SU-DHL-6 (cell line): ENCODE data around the gene HIVEP1.
"Not testable (repeated sequence)": the region's sequence is repeated elsewhere in the genome, so short reads cannot be mapped to it uniquely, and the experiment has no call there.

Source experiments
- H2AFZ ChIP-seq: fragments of 200-600 bp; sonication (generic); 2 replicates; pipeline ENCODE4 v1.6.1; 2014; ENCODE audit warnings: low read depth, mild to moderate bottlenecking, moderate library complexity, mixed read lengths, antibody characterized with exemption, low read length; ENCODE audit not compliant: severe bottlenecking
- H3F3A ChIP-seq: fragments of 200-600 bp; shearing (Covaris generic); 2 replicates; pipeline ENCODE4 v1.6.0; 2016; ENCODE audit warnings: antibody characterized with exemption, mild to moderate bottlenecking; ENCODE audit not compliant: insufficient read depth
- H3K27ac ChIP-seq: fragments of 200-600 bp; sonication (generic); 2 replicates; pipeline ENCODE4 v1.5.1; 2016; ENCODE audit warnings: low read depth, mild to moderate bottlenecking, low read length, moderate library complexity, mixed read lengths
- H3K27me3 ChIP-seq: fragments of 200-600 bp; sonication (generic), shearing (Covaris generic); 2 replicates; pipeline ENCODE4 v1.6.0; 2014; ENCODE audit warnings: mild to moderate bottlenecking, low read length
- H3K36me3 ChIP-seq: fragments of 200-600 bp; sonication (generic); 2 replicates; pipeline ENCODE4 v1.6.1; 2014; ENCODE audit warnings: mild to moderate bottlenecking, low read length, mixed read lengths
- H3K4me2 ChIP-seq: fragments of 300-600, 200-600 bp; shearing (Covaris generic), sonication (generic); 2 replicates; pipeline ENCODE4 v1.6.0; 2014; ENCODE audit warnings: low read length, low read depth, mild to moderate bottlenecking; ENCODE audit not compliant: poor library complexity, severe bottlenecking
- H3K4me3 ChIP-seq: fragments of 200-600 bp; sonication (generic); 2 replicates; pipeline ENCODE4 v1.5.1; 2014; ENCODE audit warnings: antibody characterized with exemption, low read length, mild to moderate bottlenecking, mixed read lengths; ENCODE audit not compliant: insufficient read depth, poor library complexity, severe bottlenecking
- H3K79me2 ChIP-seq: fragments of 200-600 bp; sonication (generic); 2 replicates; pipeline ENCODE4 v1.6.1; 2014; ENCODE audit warnings: mild to moderate bottlenecking, low read length, moderate library complexity; ENCODE audit not compliant: insufficient read depth
- H3K9ac ChIP-seq: fragments of 200-600 bp; sonication (generic); 2 replicates; pipeline ENCODE4 v1.7.0; 2014; ENCODE audit warnings: mild to moderate bottlenecking, low read length
- H3K9me2 ChIP-seq: fragments of 200-600 bp; sonication (generic); replicated peaks from 2 replicates; pipeline ENCODE4 v1.6.1; 2014; ENCODE audit warnings: low read length; ENCODE audit not compliant: insufficient read depth
- H3K9me3 ChIP-seq: fragments of 200-600 bp; sonication (generic); 2 replicates; pipeline ENCODE4 v1.6.1; 2014; ENCODE audit warnings: low read length, mixed read lengths; ENCODE audit not compliant: insufficient read depth
- H4K20me1 ChIP-seq: fragments of 200-600 bp; sonication (generic); 2 replicates; pipeline ENCODE4 v1.6.1; 2014; ENCODE audit warnings: low read depth, mild to moderate bottlenecking, antibody characterized with exemption, low read length, moderate library complexity, mixed read lengths
- CTCF ChIP-seq: fragments of 200-600 bp; sonication (generic); IDR thresholded peaks from one replicate; pipeline ENCODE4 v1.5.1; 2017; ENCODE audit warnings: antibody characterized with exemption, mild to moderate bottlenecking, low read length, moderate library complexity; ENCODE audit not compliant: insufficient read depth, poor library complexity, severe bottlenecking
- EZH2phosphoT487 ChIP-seq: fragments of 200-600 bp; sonication (generic), shearing (Covaris generic); conservative IDR thresholded peaks from 2 replicates; pipeline ENCODE4 v1.6.1; 2018; ENCODE audit warnings: mild to moderate bottlenecking, antibody characterized with exemption, low read length, moderate library complexity, mixed read lengths

The HIVEP1 gene

GRCh38 chr6:12175626-12176025, 163.5 kb downstream of the HIVEP1 start:
- H2AFZ ChIP-seq, result no peak overlapping the region
- no peaks in the 10 kb centered on the region for H3F3A ChIP-seq
- no peak overlapping the region for H3K9ac ChIP-seq
- H3K27me3 ChIP-seq, result no peaks in the 10 kb centered on the region
- no peaks in the 10 kb centered on the region for H3K79me2 ChIP-seq
- no peaks in the 10 kb centered on the region for H4K20me1 ChIP-seq
- H3K9me3 ChIP-seq, result no peaks in the 10 kb centered on the region
- TF ChIP-seq EZH2phosphoT487, result no peak
- TF ChIP-seq CTCF, result no peak
- H3K9me2 ChIP-seq, result no peaks in the 10 kb centered on the region
- H3K4me2 ChIP-seq, result no peak overlapping the region
- no peak overlapping the region for H3K27ac ChIP-seq
- no peaks in the 10 kb centered on the region for H3K36me3 ChIP-seq
- H3K4me3 ChIP-seq, result no peak overlapping the region

GRCh38 chr6:12176782-12177181, 164.7 kb downstream of the HIVEP1 start:
- H3K9ac ChIP-seq, H3F3A ChIP-seq, H2AFZ ChIP-seq, H3K4me2 ChIP-seq, H3K79me2 ChIP-seq, H3K4me3 ChIP-seq, H3K36me3 ChIP-seq, H3K27ac ChIP-seq, H3K27me3 ChIP-seq, H4K20me1 ChIP-seq, H3K9me3 ChIP-seq, H3K9me2 ChIP-seq: not testable (repeated sequence)

GRCh38 chr6:12178521-12178920, 166.4 kb downstream of the HIVEP1 start:
- H3K36me3 ChIP-seq, result no peaks in the 10 kb centered on the region
- no peaks in the 10 kb centered on the region for H3K27me3 ChIP-seq

GRCh38 chr6:12181481-12181880, 169.4 kb downstream of the HIVEP1 start:
- Histone ChIP-seq H3K27ac (no peak overlapping the region), H3K4me2 (no peak overlapping the region), H3K36me3 (no peaks in the 10 kb centered on the region), H3K9me2 (no peaks in the 10 kb centered on the region), H2AFZ (no peak overlapping the region), H3K79me2 (no peaks in the 10 kb centered on the region), H3F3A (no peaks in the 10 kb centered on the region), H3K9me3 (no peaks in the 10 kb centered on the region), H4K20me1 (no peaks in the 10 kb centered on the region), H3K27me3 (no peaks in the 10 kb centered on the region), H3K4me3 (no peak overlapping the region), H3K9ac (no peak overlapping the region)
- TF ChIP-seq EZH2phosphoT487 (no peak), CTCF (no peak)

More at GRCh38 chr6:12178521-12178920, 166.4 kb downstream of the HIVEP1 start:
- H3K4me3 ChIP-seq, result no peak overlapping the region
- no peaks in the 10 kb centered on the region for H3K9me3 ChIP-seq
- H3K4me2 ChIP-seq, result no peak overlapping the region
- H3K79me2 ChIP-seq, result no peaks in the 10 kb centered on the region
- H3K9ac ChIP-seq, result no peak overlapping the region
- H4K20me1 ChIP-seq, result no peaks in the 10 kb centered on the region
- no peak overlapping the region for H2AFZ ChIP-seq
- no peak for TF ChIP-seq CTCF
- TF ChIP-seq EZH2phosphoT487, result no peak
- H3F3A ChIP-seq, result no peaks in the 10 kb centered on the region
- no peaks in the 10 kb centered on the region for H3K9me2 ChIP-seq
- H3K27ac ChIP-seq, result no peak overlapping the region
